GM21723 (cell line): ENCODE data around the gene CTNNA2.

ENCODE experiments used
- ATAC-seq: cut with Tn5 transposase; IDR thresholded peaks from one replicate; pipeline ENCODE4 v1.9.1; 2021; ENCODE audit warnings: mild to moderate bottlenecking, moderate library complexity; ENCODE audit not compliant: unreplicated experiment

Gene CTNNA2

GRCh38 chr2:80247339-80247738 is 734.5 kb downstream of the CTNNA2 start:
- ATAC-seq = no peak

GRCh38 chr2:80248146-80248545 is 735.3 kb downstream of the CTNNA2 start:
- ATAC-seq = no peak

GRCh38 chr2:80252294-80252986 is 739.6 kb downstream of the CTNNA2 start:
- no peak for ATAC-seq

- ATAC-seq = no peak
These were observed 743.3 kb downstream of the CTNNA2 start for GRCh38 chr2:80255918-80256781.

GRCh38 chr2:80256782-80257167 is 743.9 kb downstream of the CTNNA2 start:
- no peak for ATAC-seq

- ATAC-seq = no peak
These were observed 744.6 kb downstream of the CTNNA2 start for GRCh38 chr2:80257450-80257849.

- ATAC-seq = no peak
These were observed 745.5 kb downstream of the CTNNA2 start for GRCh38 chr2:80258341-80258740.

GRCh38 chr2:80258793-80259192 is 745.9 kb downstream of the CTNNA2 start:
- no peak for ATAC-seq

- no peak for ATAC-seq
These were observed 746.4 kb downstream of the CTNNA2 start for GRCh38 chr2:80259292-80259691.

- no peak for ATAC-seq
These were observed 753.4 kb downstream of the CTNNA2 start for GRCh38 chr2:80266231-80266630.

- no peak for ATAC-seq
These were observed 757.0 kb downstream of the CTNNA2 start for GRCh38 chr2:80269806-80270205.

GRCh38 chr2:80280598-80280997 is 767.7 kb downstream of the CTNNA2 start:
- ATAC-seq = no peak

GRCh38 chr2:80281049-80281448 is 768.2 kb downstream of the CTNNA2 start:
- no peak for ATAC-seq

- no peak for ATAC-seq
These were observed 775.7 kb downstream of the CTNNA2 start for GRCh38 chr2:80288576-80288975.

- no peak for ATAC-seq
These were observed 778.8 kb downstream of the CTNNA2 start for GRCh38 chr2:80291656-80292055.

- ATAC-seq = no peak
These were observed 779.6 kb downstream of the CTNNA2 start for GRCh38 chr2:80292474-80292873.

GRCh38 chr2:80293039-80293438 is 780.2 kb downstream of the CTNNA2 start:
- ATAC-seq = no peak

- ATAC-seq = no peak
These were observed 786.1 kb downstream of the CTNNA2 start for GRCh38 chr2:80298954-80299353.

- no peak for ATAC-seq
These were observed 786.8 kb downstream of the CTNNA2 start for GRCh38 chr2:80299661-80300060.

- ATAC-seq = no peak
These were observed 787.5 kb downstream of the CTNNA2 start for GRCh38 chr2:80300346-80300745.

- no peak for ATAC-seq
These were observed 788.1 kb downstream of the CTNNA2 start for GRCh38 chr2:80300954-80301353.

- no peak for ATAC-seq
These were observed 789.1 kb downstream of the CTNNA2 start for GRCh38 chr2:80302001-80302313.
